HG03457 (cell line): ENCODE measurements around the gene OR2B2.

Source experiments
- ATAC-seq: cut with Tn5 transposase; IDR thresholded peaks from one replicate; pipeline ENCODE4 v1.9.1; 2021; ENCODE audit warnings: moderate number of reproducible peaks; ENCODE audit not compliant: unreplicated experiment

The OR2B2 gene

DNA sequence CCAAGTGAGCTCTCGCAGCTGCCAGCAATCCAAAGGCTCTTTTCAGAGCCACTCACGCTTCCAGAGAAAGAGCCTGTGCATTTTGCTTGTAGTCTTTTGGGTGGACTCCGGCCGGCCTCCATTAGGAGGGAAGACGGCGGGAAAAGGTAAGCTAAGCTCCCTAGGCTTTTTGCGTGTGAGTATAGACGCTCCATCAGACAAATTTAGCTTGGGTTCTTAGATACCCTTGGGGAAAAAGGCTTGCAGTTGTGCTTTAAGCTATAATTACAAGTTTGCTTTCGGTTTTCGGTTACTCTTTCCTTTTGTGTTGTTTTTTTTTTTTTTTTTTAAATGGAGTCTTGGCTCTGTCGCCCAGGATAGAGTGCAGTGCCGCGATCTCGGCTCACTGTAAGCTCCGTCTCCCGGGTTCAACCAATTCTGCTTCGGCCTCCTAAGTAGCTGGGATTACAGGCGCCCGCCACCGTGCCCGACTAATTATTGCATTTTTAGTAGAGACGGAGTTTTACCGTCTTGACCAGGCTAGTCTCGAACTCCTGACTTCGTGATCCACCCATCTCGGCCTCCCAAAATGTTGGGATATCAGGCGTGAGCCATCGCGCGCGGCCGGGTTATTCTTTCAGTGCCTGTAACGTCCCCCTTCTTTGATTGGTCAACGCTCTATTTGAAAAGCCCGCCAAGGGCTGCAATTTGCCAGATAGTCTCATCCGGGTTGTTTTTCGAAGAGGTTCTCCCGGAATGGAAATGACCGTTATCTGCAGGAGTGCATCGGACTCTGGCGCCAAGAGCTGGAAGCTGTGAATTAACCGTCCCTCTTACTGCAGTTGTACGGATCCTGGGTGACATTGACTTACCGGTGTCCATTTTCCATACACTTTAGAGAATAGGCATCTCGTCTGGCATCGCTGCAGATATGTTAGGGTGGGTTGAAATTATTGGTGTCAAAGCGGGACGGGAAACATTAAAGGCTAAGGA lies 18.1 kb downstream of the OR2B2 start:
- ATAC-seq: no peak

DNA sequence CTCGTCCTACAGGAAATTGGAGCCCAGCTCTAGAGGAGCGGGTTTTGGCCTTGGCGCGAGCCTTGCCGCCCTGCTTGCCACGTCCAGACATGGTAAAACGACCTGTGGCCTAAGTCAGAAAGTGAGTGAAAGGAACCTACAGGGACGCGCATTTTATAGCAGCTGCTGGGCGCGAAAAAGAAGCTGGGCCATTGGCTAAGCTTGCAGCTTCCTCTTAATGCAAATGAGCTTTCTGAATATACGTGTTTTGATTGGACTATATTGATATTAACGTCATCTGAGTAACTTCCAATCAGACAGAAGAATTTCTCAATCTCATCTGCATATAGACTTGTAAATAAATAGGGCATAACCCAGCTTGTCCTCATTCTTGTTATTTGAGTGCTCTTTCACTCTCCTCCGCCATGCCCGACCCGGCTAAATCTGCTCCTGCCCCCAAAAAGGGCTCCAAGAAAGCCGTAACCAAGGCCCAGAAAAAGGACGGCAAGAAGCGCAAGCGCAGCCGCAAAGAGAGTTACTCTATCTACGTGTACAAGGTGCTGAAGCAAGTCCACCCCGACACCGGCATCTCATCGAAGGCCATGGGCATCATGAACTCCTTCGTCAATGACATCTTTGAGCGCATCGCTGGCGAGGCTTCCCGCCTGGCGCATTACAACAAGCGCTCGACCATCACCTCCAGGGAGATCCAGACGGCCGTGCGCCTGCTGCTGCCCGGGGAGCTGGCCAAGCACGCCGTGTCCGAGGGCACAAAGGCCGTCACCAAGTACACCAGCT lies 18.9 kb downstream of the OR2B2 start:
- ATAC-seq: peak; percentile 39

DNA sequence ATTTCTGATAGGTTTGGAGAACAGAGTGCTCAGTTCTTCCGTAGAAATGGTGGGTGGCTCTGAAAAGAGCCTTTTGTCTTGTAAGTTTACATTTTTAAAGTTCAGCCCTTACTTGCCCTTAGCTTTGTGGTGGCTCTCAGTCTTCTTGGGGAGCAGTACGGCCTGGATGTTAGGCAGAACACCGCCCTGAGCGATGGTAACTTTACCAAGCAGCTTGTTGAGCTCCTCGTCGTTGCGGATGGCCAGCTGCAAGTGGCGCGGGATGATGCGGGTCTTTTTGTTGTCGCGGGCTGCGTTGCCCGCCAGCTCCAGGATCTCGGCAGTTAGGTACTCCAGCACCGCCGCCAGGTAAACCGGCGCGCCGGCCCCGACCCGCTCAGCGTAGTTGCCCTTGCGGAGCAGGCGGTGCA lies 19.5 kb downstream of the OR2B2 start:
- ATAC-seq: no peak

DNA sequence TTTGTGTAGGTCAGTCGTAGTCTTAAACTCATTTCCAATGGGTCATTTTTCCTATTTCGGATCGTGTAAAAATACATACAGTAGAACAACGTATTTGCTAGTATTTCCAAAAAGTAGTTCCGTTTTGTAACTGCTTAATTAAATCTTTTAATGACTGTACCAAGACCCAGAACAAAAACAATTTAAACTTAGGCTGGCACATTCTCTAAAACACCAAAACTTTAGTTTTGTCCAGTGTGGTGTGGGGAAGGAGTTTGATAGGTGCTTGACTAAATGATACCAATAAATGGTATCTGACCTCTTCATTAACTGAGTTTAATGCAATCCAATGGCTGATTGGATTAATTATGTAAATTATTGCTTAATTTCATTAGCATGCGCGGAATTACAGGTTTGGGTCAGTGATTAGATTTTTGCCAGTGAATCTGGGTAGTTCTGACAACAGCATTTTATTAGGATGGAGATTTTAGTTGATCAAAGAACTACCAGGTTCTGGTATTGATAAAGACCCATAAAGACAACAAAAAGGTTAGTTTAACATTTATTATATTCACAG lies 20.8 kb downstream of the OR2B2 start:
- ATAC-seq: no peak

DNA sequence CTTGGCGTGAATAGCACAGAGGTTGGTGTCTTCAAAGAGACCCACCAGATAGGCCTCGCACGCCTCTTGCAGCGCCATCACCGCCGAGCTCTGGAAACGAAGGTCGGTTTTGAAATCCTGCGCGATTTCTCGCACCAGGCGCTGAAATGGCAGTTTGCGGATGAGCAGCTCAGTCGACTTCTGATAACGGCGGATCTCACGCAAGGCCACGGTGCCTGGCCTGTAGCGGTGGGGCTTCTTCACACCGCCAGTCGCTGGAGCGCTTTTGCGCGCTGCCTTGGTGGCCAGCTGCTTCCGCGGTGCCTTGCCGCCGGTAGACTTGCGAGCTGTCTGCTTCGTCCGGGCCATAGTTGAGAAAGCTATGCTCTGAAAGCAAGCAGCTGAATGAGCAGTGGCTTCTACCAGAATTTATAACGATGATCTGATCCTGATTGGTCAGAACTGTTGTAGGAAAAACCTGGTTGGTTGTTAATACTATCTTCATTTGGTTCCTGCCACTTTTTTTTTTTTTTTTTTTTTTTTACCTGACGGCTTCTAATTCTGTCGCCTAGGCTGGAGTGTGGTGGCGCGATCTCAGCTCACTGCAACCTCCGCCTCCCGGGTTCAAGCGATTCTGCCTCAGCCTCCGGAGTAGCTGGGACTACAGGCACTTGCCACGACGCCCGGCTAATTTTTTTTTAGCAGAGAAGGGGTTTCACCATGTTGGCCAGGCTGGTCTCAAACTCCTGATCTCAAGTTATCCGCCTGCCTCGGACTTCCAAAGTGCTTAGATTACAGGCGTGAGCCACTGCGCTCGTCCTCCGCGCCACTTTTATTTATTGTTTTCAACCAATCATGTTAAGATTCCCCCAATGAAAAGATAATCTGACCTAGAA lies 21.5 kb downstream of the OR2B2 start:
- ATAC-seq: peak; percentile 31

DNA sequence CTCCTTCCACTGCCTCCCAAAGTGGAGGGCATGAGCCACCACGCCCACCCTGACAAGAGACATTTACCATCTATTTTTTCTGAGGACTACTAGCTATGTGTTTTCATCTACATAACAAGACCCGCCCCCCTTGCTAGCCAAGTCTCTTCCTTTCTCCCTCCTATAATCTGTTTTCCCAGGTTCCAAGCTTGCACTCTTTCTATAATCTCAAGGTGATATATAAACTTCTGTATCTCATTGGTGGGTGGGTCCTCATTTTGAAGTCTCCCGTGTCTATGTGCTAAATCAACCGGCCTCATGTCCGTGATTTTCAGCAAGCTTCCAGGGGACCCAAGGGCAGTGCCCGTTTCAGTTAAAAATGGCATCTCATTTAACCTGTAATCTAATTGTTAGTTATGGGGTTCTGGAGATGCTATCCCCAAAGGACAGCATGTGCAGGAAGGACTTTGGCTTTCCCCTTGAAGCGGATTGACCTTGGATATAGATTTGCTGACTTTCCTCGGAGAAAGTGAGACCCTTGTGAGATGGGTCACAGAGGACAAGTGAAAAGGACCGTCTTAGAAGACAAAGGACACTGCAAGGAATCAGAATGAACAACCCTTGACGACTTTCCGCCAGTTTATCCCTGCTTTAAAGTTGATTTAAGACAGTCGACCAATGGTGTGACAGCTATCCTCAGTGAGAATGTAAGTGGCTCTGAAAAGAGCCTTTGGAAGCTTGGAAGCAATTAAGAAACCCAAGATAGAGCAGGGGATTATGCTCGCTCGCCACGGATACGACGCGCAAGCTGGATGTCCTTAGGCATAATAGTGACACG lies 22.4 kb downstream of the OR2B2 start:
- no peak for ATAC-seq

DNA sequence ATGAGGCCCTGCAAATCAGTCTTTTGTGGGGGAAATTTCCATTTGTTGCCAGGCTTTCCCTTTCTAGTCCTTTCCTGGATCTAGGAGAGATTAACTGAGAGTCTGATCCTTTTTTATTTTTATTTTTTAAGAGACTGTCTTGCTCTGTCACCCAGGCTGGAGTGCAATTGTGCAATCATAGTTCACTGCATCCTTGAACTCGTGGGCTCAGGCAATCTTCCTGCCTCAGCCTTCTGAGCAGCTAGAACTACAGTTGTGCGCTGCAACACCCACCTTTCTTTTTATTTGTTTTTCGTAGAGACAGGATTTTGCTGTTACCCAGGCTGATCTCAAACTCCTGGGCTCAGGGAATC lies 22.9 kb downstream of the OR2B2 start:
- ATAC-seq: no peak

DNA sequence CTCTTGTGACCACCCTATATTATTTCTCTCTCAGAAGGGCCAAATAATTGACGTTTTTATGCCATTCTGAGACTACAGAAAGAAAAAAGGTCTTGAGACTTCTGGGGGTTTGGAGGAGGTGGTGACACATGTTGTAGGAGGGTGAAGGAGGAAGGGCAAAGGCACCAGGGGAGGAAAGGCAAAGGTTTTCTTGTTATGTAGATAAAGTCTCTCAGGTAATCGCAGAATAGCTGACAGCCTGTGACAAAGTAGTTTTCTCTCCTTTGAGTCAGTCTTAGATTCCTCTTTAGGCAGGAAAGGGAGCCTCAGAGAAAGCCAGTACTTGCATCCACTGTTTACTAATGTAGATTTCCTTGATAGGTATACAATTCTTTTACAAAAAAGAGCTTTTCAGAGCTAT lies 23.6 kb downstream of the OR2B2 start:
- ATAC-seq: no peak

DNA sequence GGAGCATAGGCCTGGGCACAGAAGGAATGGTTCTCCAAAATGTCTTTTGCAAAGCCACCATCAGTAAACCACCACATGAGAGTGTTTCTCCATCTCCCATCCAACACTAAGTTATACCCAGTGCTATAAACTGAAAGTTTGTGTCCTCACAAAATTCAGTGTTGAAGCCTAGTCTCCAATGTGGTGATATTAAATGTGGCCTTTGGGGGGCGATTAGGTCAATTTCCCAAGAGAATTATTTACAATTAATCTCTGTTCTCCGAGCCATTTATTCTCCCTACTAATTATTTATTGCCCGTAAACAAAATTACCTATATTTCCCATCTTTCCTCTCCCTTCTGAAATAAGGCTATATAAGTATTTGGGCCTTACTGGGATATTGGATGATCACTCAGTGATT lies 26.1 kb downstream of the OR2B2 start:
- no peak for ATAC-seq

DNA sequence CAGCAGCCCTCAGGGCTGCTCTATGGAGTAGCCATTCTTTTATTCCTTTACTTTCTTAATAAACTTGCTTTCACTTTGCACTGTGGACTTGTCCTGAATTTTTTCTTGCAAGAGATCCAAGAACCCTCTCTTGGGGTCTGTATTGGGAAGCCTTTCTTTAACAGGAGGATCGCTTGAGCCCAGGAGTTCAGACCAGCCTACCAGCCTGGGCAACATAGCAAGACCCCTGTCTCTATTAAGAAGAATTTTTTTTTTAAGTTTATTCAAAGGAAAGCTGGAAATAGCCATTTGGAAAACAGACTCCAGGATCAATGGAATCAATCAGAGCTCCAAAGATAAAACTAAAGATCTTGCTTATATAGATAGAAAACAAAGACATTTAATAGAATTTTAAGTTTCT lies 29.1 kb downstream of the OR2B2 start:
- ATAC-seq: no peak

DNA sequence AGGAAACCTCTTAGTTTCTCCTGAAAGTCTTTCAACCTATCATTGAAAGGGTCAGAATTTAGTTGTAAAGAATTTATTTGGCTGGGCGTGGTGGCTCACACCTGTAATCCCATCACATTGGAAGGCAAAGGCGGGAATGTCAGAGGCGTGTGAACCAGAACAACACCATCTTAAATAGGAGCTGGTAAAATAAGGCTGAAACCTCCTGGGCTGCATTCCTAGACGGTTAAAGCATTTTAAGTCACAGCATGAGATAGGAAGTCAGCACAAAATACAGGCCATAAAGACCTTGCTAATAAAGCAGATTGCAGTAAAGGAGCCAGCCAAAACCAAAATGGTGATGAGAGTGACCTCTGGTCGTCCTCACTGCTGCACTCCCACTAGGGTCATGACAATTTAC lies 29.6 kb downstream of the OR2B2 start:
- ATAC-seq: no peak

DNA sequence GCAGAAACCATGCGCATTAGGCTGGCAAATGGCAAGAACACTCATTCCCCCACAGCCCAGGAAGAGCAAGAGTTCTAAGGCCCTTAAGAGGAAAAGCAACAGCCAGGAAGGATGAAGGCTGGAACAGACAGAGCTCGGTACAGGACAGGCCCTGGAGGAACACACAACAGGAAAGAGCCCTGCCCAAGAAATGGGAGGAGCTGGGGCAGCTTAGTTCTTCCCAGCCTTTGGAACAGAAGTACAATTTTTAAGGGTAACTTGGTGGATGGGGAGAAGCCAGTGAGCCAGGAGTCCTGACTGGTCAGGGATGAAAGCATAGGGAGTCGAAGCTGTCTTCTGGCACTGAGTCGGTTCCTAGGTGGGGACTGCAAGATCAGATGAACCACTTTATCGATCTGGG lies 32.4 kb downstream of the OR2B2 start:
- no peak for ATAC-seq

DNA sequence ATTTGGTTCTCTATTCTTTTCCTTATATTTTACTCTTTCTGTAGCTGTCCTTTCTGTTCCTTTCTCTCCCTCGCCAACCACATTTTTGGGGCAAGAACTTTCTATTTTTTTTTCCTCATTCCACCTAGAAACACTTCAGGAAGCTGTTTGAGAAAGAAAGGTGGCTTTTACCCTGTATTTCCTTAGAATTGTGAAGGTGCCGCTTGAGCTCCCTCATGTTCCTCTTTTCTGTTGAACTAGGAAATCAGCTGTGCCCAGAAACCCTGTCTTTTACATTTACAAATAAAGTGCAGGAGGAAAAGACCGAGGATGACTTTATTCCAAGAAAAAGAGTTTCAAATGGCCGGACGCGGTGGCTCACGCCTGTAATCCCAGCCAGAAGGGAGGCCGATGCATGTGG lies 38.2 kb downstream of the OR2B2 start:
- no peak for ATAC-seq

DNA sequence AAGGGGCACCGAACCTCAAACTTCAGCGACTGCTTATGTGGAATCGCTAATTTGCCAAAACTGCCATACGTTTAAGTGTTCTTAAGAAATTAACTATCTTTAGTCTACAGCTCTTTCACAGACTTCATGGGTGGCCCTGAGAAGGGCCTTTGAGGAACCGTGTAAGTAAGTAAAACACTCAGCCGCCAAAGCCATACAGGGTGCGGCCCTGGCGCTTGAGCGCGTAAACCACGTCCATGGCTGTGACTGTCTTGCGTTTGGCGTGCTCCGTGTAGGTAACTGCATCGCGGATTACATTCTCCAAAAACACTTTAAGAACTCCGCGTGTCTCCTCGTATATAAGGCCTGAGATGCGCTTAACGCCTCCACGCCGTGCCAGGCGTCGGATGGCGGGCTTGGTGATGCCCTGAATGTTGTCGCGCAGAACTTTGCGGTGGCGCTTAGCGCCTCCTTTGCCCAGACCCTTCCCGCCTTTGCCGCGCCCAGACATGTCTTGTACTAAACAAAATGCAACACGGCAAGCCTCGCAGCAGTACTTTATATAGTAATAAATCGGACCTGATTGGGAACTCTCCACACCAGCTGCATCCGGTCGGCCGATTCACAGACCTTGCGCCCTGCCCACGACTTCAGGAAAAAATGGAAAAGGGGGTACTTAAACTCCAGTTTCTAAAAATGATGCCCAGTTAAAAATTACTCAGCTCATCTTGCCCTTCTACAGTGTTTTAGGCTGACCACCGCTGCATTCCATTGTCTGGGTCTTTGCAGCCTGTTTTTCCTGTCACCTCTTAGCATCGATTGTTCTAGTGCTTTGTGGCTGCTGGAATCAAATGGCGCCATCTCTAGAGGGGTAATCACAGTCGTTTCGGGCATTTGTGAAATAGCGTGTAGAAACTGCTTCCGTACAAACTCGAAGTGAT lies 38.9 kb downstream of the OR2B2 start:
- ATAC-seq: no peak

DNA sequence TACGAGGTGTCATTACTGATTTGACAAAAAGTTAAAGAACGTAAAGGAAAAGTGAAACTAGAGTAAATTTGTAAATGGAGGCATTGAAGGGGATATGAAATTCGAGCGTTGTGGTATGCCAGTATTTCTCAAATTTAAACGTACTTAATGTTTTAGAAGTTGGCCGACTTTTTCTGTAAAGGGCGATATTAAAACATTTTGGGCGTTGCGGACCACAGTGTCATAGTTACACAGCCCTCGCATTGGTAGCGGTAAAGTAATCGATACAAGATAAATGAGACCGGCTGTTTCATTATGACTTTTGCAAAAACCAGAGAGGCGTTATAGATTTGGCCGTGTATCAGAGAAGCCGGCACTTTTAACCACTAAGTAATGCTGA lies 39.6 kb downstream of the OR2B2 start:
- no peak for ATAC-seq

DNA sequence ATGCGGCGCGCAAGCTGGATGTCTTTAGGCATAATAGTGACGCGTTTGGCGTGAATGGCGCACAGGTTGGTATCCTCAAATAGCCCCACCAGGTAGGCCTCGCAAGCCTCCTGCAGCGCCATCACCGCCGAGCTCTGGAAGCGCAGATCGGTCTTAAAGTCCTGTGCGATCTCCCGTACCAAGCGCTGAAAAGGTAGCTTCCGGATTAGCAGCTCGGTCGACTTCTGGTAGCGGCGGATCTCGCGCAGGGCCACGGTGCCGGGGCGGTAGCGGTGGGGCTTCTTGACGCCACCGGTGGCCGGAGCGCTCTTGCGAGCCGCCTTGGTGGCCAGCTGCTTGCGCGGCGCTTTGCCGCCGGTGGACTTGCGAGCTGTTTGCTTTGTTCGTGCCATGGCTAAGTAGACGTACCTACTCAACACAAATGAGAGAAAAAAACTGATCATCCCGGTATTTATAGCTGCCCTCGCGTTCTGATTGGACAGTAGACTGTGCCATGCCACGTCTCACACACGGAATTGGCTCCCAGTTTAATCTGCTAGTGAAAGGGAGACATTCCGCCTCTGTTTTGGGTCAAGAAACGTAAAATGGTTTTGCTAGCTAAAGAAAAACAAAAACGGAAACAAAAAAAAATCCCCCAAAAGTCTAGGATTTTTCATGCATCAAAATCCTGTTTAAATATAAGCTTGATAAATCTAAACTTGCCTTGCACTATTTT lies 40.1 kb downstream of the OR2B2 start:
- ATAC-seq: peak; percentile 46

DNA sequence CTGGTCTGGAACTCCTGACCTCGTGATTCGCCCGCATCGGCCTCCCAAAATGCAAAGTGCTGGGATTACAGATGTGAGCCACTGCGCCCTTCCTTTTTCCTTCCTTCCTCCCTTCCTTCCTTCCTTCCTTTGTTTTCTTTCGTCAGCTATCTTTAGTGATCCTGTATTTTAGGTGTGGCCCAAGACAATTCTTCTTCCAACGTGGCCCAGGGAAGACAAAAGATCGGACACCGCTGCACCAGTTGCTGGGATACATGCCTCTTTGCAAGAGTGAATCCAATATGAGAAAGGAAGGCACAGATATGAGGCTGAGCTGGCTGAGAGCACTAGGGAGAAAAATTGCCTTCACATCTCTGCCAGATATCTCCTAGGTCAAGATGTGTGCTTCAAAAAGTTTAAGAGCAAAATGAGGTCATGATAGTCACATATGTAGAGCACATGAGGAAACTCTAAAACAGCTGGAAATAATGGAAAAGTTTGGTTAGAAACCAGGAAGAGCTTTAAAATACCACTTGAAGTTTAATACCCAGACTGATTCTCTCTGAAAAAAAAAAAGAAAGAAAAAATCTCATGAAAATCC lies 41.8 kb downstream of the OR2B2 start:
- no peak for ATAC-seq

DNA sequence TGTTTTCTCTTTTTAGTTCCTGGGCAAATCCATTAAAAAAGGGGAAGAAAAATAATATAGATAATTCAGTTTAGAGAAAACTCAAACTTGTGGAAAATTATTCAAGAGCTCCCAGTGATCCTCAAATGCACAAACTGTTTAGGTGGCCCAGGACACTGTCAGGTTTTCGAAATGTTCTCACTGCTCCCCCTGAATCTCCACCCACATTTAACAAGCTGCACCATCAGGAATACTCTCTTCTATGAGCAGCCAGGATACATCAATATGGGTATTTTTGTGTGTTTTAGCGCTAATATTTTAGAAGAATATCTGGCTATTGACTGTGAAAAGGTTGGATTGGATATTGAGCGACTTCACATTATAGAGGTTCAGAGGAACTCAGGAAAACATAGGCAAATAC lies 43.9 kb downstream of the OR2B2 start:
- no peak for ATAC-seq
